Right lobe of liver (tissue), 4 donors: Measurements from ENCODE around the gene SLC16A9.

Experiments used
- CTCF ChIP-seq, 4 donors: fragments of 200-600 bp in 3 of 4; fragments of 450-650 bp in 1 of 4; IDR thresholded peaks; one replicate each; pipeline versions ENCODE4 v1.5.1 to v1.8.0; 2016 to 2022; ENCODE audit warnings: antibody characterized with exemption in 4 of 4, mild to moderate bottlenecking in 2 of 4
- POLR2A ChIP-seq: fragments of 450-650 bp; IDR thresholded peaks from one replicate; pipeline ENCODE4 v1.6.1; 2017; ENCODE audit warnings: antibody characterized with exemption, mild to moderate bottlenecking
- donor health status: DM: no; HTN: no; CAD: no.
- donor health status: DM: no; HTN: no; CAD: no.
- donor health status: DM: no; HTN: yes; CAD: no.

- no peak for TF ChIP-seq CTCF (IDR thresholded peaks at IDR 0.05)
- no peak for TF ChIP-seq POLR2A
Measured at GRCh38 chr10:59624951-59625350, 84.7 kb downstream of the SLC16A9 start.
